Motor neuron (in vitro differentiated cells): ENCODE measurements around the gene CSK. TPM values are rescaled to one million over a fixed set of nuclear protein-coding genes. Genes with fewer than 3 reads are reported as not detected.

ENCODE experiments used
- ATAC-seq, 8 experiments: fragments of 200-7000 bp; cut with Tn5 transposase; replicated peaks in 6 of 8; 2 replicates each; pipeline ENCODE4 v1.8.0; 2021; ENCODE audit warnings: mild to moderate bottlenecking in 8 of 8, moderate library complexity in 8 of 8
- H3K27ac ChIP-seq, 2 donors: fragments of 250-450 bp; sonication (Bioruptor Pico); 2 replicates each; pipeline ENCODE4 v1.9.0; 2021; ENCODE audit warnings: antibody characterized with exemption in 2 of 2, mild to moderate bottlenecking in 2 of 2, moderate library complexity in 1 of 2
- H3K4me1 ChIP-seq, 2 donors: fragments of 250-450 bp; sonication (Bioruptor Pico); replicated peaks in 1 of 2; 2 replicates each; pipeline ENCODE4 v1.6.1; 2021; ENCODE audit warnings: antibody characterized with exemption in 2 of 2, mild to moderate bottlenecking in 2 of 2, moderate library complexity in 1 of 2
- H3K4me3 ChIP-seq, 5 donors: fragments of 250-450 bp; sonication (Bioruptor Pico); 2 replicates each; pipeline ENCODE4 v1.9.0; 2021; ENCODE audit warnings: antibody characterized with exemption in 5 of 5, mild to moderate bottlenecking in 5 of 5, moderate library complexity in 4 of 5
- WGBS, 10 experiments: fragments of 450-650 bp; shearing (Covaris generic); methylation state at CpG; one replicate each; pipeline ENCODE4 v1.0.0; 2022; 5-methylcytosine and 5-hydroxymethylcytosine counted together
- in situ Hi-C, 9 experiments: fragments of 400-800 bp; cut with MboI; loops; one replicate each; pipeline ENCODE4 v1.15.0; 2021; ENCODE audit warnings: low sequenced_read_pairs in 9 of 9, low pct_unique_long_range_greater_than_20kb in 2 of 9; ENCODE audit not compliant: unreplicated experiment in 9 of 9
- total RNA-seq, 8 experiments: library from RNA; unstranded; fragments of 300-600 nt; gene quantifications; 2 replicates each; pipeline versions ENCODE4 v1.2.3 to v1.2.4, GENCODE V29; 2022

CSK gene
- total RNA-seq, 8 experiments from 2014 or later: 15.6 to 155 (median 27.0) TPM

DNA sequence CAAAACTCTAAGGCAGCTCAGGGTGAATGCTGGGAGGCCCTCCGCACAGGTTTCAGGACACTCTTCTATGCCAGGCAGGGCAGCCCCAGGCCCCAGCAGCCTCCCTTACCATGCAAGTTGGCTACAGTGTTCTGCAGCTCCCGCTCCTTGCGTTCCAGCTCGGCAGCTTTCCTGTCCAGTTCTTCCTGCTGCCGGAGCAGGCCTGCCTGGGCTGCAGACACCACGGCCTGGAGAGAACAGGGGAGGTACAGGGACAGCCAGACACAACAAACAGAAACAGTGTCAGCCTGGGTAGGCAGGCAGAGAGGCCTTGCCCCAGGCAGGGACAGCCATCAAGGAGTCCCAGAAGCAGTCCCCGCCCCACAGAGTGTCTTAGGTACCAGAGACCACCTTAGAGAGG, 70.1 kb downstream of the CSK start:
- 80 to 100% (median 90%) methylated on average over 2 to 5 of the region's 7 CpGs; no CpG with 5 or more reads in 4 of the 10 experiments for WGBS, 10 experiments
- no peak overlapping the region for H3K27ac ChIP-seq

More for the DNA sequence above, 70.1 kb downstream of the CSK start:
- H3K4me1 ChIP-seq: no peaks in the 10 kb centered on the region
- in situ Hi-C loops: no loop called here
- ATAC-seq: no peak
- H3K4me3 ChIP-seq: no peak overlapping the region

Other genes starting within 250 kb of the CSK start
- gene ARID3B, start 240.9 kb upstream of the CSK start, total RNA-seq: 10 to 100 TPM in 3 of 8 experiments, 1 to 10 TPM in 5; 1.1 to 22.6 (median 7.2) TPM
- 100 to 1,000 TPM in 1 of 8 experiments, 10 to 100 TPM in 7; 61.4 to 116 (median 77.9) TPM for gene CLK3, start 166.2 kb upstream of the CSK start, total RNA-seq
- gene EDC3, start 86.1 kb upstream of the CSK start, total RNA-seq: 10 to 100 TPM in 7 of 8 experiments, 1 to 10 TPM in 1; 8.8 to 47.1 (median 29.1) TPM
- gene CYP1A1, start 56.6 kb upstream of the CSK start, total RNA-seq: 1 to 10 TPM in 2 of 8 experiments, under 1 TPM in 5, not detected in 1; 0.21 to 3.8 (median 0.73) TPM
- gene CYP1A2, start 33.2 kb upstream of the CSK start, total RNA-seq: under 1 TPM in 4 of 8 experiments, not detected in 4; 0.13 to 0.47 (median 0.14) TPM
- gene LMAN1L, start 30.8 kb downstream of the CSK start, total RNA-seq: 1 to 10 TPM in 2 of 8 experiments, under 1 TPM in 5, not detected in 1; 0.08 to 1.8 (median 0.32) TPM
- under 1 TPM in 7 of 8 experiments, not detected in 1; 0.11 to 0.66 (median 0.32) TPM for gene CPLX3, start 44.5 kb downstream of the CSK start, total RNA-seq
- gene ULK3, start 61.1 kb downstream of the CSK start, total RNA-seq: 10 to 100 TPM; 19.8 to 37.2 (median 28.6) TPM
- gene SCAMP2, start 91.3 kb downstream of the CSK start, total RNA-seq: 10 to 100 TPM; 12.3 to 49.9 (median 24.0) TPM
- 10 to 100 TPM; 43.0 to 70.9 (median 54.5) TPM for gene MPI, start 108.0 kb downstream of the CSK start, total RNA-seq
- gene FAM219B, start 124.8 kb downstream of the CSK start, total RNA-seq: 10 to 100 TPM; 22.2 to 62.1 (median 46.6) TPM
- 100 to 1,000 TPM; 108 to 262 (median 203) TPM for gene COX5A, start 156.0 kb downstream of the CSK start, total RNA-seq
- 10 to 100 TPM in 4 of 8 experiments, 1 to 10 TPM in 4; 3.2 to 13.9 (median 9.5) TPM for gene RPP25, start 174.7 kb downstream of the CSK start, total RNA-seq
- 10 to 100 TPM in 5 of 8 experiments, 1 to 10 TPM in 3; 3.6 to 62.7 (median 51.5) TPM for gene SCAMP5, start 213.5 kb downstream of the CSK start, total RNA-seq
- gene PPCDC, start 241.5 kb downstream of the CSK start, total RNA-seq: 10 to 100 TPM in 4 of 8 experiments, 1 to 10 TPM in 4; 4.7 to 16.1 (median 9.9) TPM